Astrocyte (in vitro differentiated cells and primary cell): ENCODE measurements around the gene FBN3. TPM values are rescaled to one million over a fixed set of nuclear protein-coding genes. Genes with fewer than 3 reads are reported as not detected.
A peak's percentile ranks its signal among the peaks of the same experiment; 100 is the strongest.

Source experiments
- DNase-seq: peaks from one replicate; pipeline ENCODE4 v3.0.0-alpha.2; 2010; ENCODE audit warnings: low read depth
- FAIRE-seq: peaks from 2 replicates; lab custom pipeline; 2011; peaks lifted over from hg19 to GRCh38; lab: Jason Lieb, UNC
- H2AFZ ChIP-seq: 2 replicates; pipeline ENCODE4 v1.6.0; 2012; ENCODE audit warnings: low read depth, low read length, inconsistent platforms
- H3K27ac ChIP-seq: 2 replicates; pipeline ENCODE4 v1.5.1; 2011; ENCODE audit warnings: low read depth, low read length, inconsistent platforms
- H3K27me3 ChIP-seq: 2 replicates; pipeline ENCODE4 v1.6.0; 2011; ENCODE audit warnings: low read length, inconsistent platforms; ENCODE audit not compliant: insufficient read depth
- H3K36me3 ChIP-seq: 2 replicates; pipeline ENCODE4 v1.5.1; 2011; ENCODE audit warnings: low read length, inconsistent platforms; ENCODE audit not compliant: insufficient read depth
- H3K4me1 ChIP-seq: 2 replicates; pipeline ENCODE4 v1.5.1; 2011; ENCODE audit warnings: low read length, inconsistent platforms; ENCODE audit not compliant: insufficient read depth
- H3K4me2 ChIP-seq: 2 replicates; pipeline ENCODE4 v1.6.0; 2012; ENCODE audit warnings: low read length, inconsistent platforms
- H3K4me3 ChIP-seq: 2 replicates; pipeline ENCODE4 v1.5.1; 2011; ENCODE audit warnings: low read depth, mild to moderate bottlenecking, low read length, inconsistent platforms; ENCODE audit not compliant: insufficient read depth
- H3K79me2 ChIP-seq: 2 replicates; pipeline ENCODE4 v1.6.0; 2012; ENCODE audit warnings: mild to moderate bottlenecking, low read length, inconsistent platforms; ENCODE audit not compliant: insufficient read depth
- H3K9ac ChIP-seq: 2 replicates; pipeline ENCODE4 v1.6.0; 2012; ENCODE audit warnings: mild to moderate bottlenecking, low read length, inconsistent platforms
- H3K9me3 ChIP-seq: 2 replicates; pipeline ENCODE4 v1.5.1; 2012; ENCODE audit warnings: low read depth, mild to moderate bottlenecking, low read length, inconsistent platforms; ENCODE audit not compliant: insufficient read depth
- H4K20me1 ChIP-seq: 2 replicates; pipeline ENCODE4 v1.6.0; 2012; ENCODE audit warnings: low read length, inconsistent platforms; ENCODE audit not compliant: insufficient read depth
- H3K27ac Mint-ChIP-seq: one replicate; pipeline ENCODE4 v1.8.0; 2021; ENCODE audit warnings: mild to moderate bottlenecking, mixed read lengths; ENCODE audit not compliant: unreplicated experiment
- H3K27me3 Mint-ChIP-seq: one replicate; pipeline ENCODE4 v1.8.0; 2021; ENCODE audit warnings: low read depth, mixed read lengths; ENCODE audit not compliant: unreplicated experiment
- H3K36me3 Mint-ChIP-seq: one replicate; pipeline ENCODE4 v1.8.0; 2021; ENCODE audit warnings: low read depth, mixed read lengths; ENCODE audit not compliant: unreplicated experiment
- H3K4me1 Mint-ChIP-seq: one replicate; pipeline ENCODE4 v1.8.0; 2021; ENCODE audit warnings: low read depth, mixed read lengths; ENCODE audit not compliant: unreplicated experiment
- H3K4me3 Mint-ChIP-seq: one replicate; pipeline ENCODE4 v1.8.0; 2021; ENCODE audit warnings: mild to moderate bottlenecking, moderate library complexity, mixed read lengths; ENCODE audit not compliant: unreplicated experiment
- H3K9me3 Mint-ChIP-seq: one replicate; pipeline ENCODE4 v1.8.0; 2021; ENCODE audit warnings: mild to moderate bottlenecking, mixed read lengths; ENCODE audit not compliant: unreplicated experiment
- EZH2 ChIP-seq: IDR thresholded peaks from 2 replicates; pipeline ENCODE4 v1.6.1; 2012; ENCODE audit warnings: mild to moderate bottlenecking, low read length, inconsistent platforms; ENCODE audit not compliant: insufficient read depth
- total RNA-seq: library from RNA; stranded (reverse); gene quantifications from 2 replicates; pipeline ENCODE4 v1.2.1, GENCODE V29; 2021
- TF ChIP-seq, protein P1 (sequence below): IDR thresholded peaks from 2 replicates; pipeline ENCODE4 v1.5.1; 2011; ENCODE audit warnings: low read depth, mild to moderate bottlenecking, inconsistent platforms, low read length, moderate library complexity; ENCODE audit not compliant: insufficient read depth

The FBN3 gene
- total RNA-seq, 1 donor from 2014 or later, result 1.00 TPM

DNA sequence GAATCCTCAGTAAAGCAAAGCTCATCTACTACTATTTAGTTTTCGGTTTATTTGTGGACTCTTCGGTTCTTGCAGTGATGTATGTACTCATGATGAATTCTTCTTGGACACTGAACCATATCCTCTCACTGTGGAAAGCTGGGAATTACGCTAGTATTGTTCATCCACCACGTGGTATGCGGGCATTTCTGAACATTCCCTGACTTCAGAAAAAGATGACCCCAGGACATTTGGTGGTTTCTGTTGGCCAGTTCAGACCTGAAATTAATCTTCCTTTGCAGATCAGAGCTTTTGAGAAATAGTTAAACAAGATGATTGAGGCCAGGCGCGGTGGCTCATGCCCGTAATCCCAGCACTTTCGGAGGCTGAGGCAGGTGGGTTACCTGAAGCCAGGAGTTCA is 25.3 kb upstream of the FBN3 start:
- Histone ChIP-seq H3K27me3 (no peaks in the 10 kb centered on the region), H2AFZ (no peak overlapping the region), H3K4me2 (no peak overlapping the region), H3K36me3 (no peaks in the 10 kb centered on the region), H3K9ac (no peak overlapping the region), H4K20me1 (no peaks in the 10 kb centered on the region), H3K4me3 (no peak overlapping the region), H3K4me1 (no peaks in the 10 kb centered on the region), H3K27ac (no peak overlapping the region), H3K9me3 (no peaks in the 10 kb centered on the region), H3K79me2 (no peaks in the 10 kb centered on the region)
- Mint-ChIP-seq H3K4me3 (no peak overlapping the region), H3K27me3 (peaks cover 14% of the 10 kb centered on the region), H3K9me3 (no peaks in the 10 kb centered on the region), H3K36me3 (no peaks in the 10 kb centered on the region), H3K4me1 (no peaks in the 10 kb centered on the region), H3K27ac (no peak overlapping the region)
- peak; percentile 69 for DNase-seq
- TF ChIP-seq, protein P1, sequence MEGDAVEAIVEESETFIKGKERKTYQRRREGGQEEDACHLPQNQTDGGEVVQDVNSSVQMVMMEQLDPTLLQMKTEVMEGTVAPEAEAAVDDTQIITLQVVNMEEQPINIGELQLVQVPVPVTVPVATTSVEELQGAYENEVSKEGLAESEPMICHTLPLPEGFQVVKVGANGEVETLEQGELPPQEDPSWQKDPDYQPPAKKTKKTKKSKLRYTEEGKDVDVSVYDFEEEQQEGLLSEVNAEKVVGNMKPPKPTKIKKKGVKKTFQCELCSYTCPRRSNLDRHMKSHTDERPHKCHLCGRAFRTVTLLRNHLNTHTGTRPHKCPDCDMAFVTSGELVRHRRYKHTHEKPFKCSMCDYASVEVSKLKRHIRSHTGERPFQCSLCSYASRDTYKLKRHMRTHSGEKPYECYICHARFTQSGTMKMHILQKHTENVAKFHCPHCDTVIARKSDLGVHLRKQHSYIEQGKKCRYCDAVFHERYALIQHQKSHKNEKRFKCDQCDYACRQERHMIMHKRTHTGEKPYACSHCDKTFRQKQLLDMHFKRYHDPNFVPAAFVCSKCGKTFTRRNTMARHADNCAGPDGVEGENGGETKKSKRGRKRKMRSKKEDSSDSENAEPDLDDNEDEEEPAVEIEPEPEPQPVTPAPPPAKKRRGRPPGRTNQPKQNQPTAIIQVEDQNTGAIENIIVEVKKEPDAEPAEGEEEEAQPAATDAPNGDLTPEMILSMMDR, result no peak
- TF ChIP-seq EZH2, result no peak
- FAIRE-seq, result no peak

DNA sequence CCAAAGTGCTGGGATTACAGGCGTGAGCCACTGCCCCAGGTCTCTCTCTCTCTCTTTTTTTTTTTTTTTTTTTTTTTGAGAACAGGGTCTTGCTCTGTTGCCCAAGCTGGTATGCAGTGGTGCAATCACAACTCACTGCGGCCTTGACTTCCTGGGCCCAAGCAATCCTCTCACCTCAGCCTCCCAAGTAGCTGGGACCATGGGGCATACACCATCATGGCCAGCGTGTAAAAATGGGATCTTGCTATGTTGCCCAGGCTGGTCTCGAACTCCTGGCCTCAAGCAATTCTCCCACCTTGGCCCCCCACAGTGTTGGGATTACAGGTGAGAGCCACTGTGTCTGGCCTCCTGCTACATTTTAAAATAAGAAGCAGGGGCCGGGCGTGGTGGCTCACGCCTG is 19.1 kb upstream of the FBN3 start:
- Mint-ChIP-seq H3K4me1 (peaks cover 4% of the 10 kb centered on the region), H3K27ac (no peak overlapping the region), H3K9me3 (no peaks in the 10 kb centered on the region), H3K36me3 (no peaks in the 10 kb centered on the region), H3K27me3 (peaks cover 14% of the 10 kb centered on the region), H3K4me3 (no peak overlapping the region)
- FAIRE-seq, result no peak
- H3K9ac ChIP-seq, result no peak overlapping the region
- H3K27ac ChIP-seq, result no peak overlapping the region
- no peak for DNase-seq
- H3K79me2 ChIP-seq, result no peaks in the 10 kb centered on the region
- H3K4me3 ChIP-seq, result no peak overlapping the region
- H3K4me1 ChIP-seq, result no peaks in the 10 kb centered on the region
- H3K27me3 ChIP-seq, result peaks cover 5% of the 10 kb centered on the region
- H3K9me3 ChIP-seq, result no peaks in the 10 kb centered on the region
- H3K4me2 ChIP-seq, result no peak overlapping the region
- H3K36me3 ChIP-seq, result no peaks in the 10 kb centered on the region
- no peaks in the 10 kb centered on the region for H4K20me1 ChIP-seq
- TF ChIP-seq, protein P1, result no peak
- TF ChIP-seq EZH2, result no peak
- H2AFZ ChIP-seq, result no peak overlapping the region

DNA sequence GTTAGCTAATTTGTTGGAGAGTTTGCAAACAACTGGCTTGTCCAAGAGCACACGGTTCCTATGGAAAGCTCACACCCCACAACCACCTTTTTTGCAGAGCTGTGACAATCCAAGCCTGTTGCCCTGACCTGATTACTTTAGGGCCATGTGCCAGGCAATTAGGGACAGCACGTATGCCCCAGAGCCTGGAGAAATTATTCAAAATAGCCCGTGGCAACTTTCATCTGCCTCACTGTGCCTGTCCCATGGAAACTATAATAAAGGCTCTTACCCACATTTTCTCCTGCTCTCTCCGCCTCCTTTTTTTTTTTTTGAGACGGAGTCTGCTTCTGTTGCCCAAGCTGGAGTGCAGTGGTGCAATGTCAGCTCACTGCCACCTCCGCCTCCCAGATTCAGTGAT is 18.6 kb upstream of the FBN3 start:
- no peaks in the 10 kb centered on the region for H3K9me3 ChIP-seq
- Mint-ChIP-seq H3K27me3 (peaks cover 14% of the 10 kb centered on the region), H3K27ac (no peak overlapping the region), H3K9me3 (no peaks in the 10 kb centered on the region), H3K4me3 (no peak overlapping the region), H3K36me3 (no peaks in the 10 kb centered on the region), H3K4me1 (peaks cover 6% of the 10 kb centered on the region)
- H3K36me3 ChIP-seq, result no peaks in the 10 kb centered on the region
- no peaks in the 10 kb centered on the region for H4K20me1 ChIP-seq
- H3K79me2 ChIP-seq, result no peaks in the 10 kb centered on the region
- H3K4me3 ChIP-seq, result no peak overlapping the region
- H3K4me2 ChIP-seq, result no peak overlapping the region
- no peaks in the 10 kb centered on the region for H3K4me1 ChIP-seq
- H3K27ac ChIP-seq, result no peak overlapping the region
- TF ChIP-seq, protein P1, result no peak
- TF ChIP-seq EZH2, result no peak
- H3K27me3 ChIP-seq, result peaks cover 5% of the 10 kb centered on the region
- no peak overlapping the region for H2AFZ ChIP-seq
- no peak for DNase-seq
- FAIRE-seq, result no peak
- H3K9ac ChIP-seq, result no peak overlapping the region
